ENCODE measurements around the gene TNXB.

- TF ChIP-seq, protein P1, sequence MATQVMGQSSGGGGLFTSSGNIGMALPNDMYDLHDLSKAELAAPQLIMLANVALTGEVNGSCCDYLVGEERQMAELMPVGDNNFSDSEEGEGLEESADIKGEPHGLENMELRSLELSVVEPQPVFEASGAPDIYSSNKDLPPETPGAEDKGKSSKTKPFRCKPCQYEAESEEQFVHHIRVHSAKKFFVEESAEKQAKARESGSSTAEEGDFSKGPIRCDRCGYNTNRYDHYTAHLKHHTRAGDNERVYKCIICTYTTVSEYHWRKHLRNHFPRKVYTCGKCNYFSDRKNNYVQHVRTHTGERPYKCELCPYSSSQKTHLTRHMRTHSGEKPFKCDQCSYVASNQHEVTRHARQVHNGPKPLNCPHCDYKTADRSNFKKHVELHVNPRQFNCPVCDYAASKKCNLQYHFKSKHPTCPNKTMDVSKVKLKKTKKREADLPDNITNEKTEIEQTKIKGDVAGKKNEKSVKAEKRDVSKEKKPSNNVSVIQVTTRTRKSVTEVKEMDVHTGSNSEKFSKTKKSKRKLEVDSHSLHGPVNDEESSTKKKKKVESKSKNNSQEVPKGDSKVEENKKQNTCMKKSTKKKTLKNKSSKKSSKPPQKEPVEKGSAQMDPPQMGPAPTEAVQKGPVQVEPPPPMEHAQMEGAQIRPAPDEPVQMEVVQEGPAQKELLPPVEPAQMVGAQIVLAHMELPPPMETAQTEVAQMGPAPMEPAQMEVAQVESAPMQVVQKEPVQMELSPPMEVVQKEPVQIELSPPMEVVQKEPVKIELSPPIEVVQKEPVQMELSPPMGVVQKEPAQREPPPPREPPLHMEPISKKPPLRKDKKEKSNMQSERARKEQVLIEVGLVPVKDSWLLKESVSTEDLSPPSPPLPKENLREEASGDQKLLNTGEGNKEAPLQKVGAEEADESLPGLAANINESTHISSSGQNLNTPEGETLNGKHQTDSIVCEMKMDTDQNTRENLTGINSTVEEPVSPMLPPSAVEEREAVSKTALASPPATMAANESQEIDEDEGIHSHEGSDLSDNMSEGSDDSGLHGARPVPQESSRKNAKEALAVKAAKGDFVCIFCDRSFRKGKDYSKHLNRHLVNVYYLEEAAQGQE (IDR thresholded peaks at IDR 0.05; ENCODE audit: insufficient read depth in 1 of 2, low read depth in 2 of 2, low read length in 1 of 2), result no peak
- TF ChIP-seq TCF7L2 (IDR thresholded peaks at IDR 0.05; ENCODE audit: low read depth, low read length) (no peak), CTCF (IDR thresholded peaks at IDR 0.05) (no peak)
Measured at GRCh38 chr6:32137454-32137853, 28.3 kb upstream of the TNXB start.
